Activated gamma-delta T cell (primary cell): ENCODE data around the gene SMIM27.
A peak's percentile ranks its signal among the peaks of the same experiment; 100 is the strongest.

Source experiments
- DNase-seq: peaks from one replicate; lab custom pipeline; 2025; lab: John Stamatoyannopoulos, UW

Gene SMIM27

DNA sequence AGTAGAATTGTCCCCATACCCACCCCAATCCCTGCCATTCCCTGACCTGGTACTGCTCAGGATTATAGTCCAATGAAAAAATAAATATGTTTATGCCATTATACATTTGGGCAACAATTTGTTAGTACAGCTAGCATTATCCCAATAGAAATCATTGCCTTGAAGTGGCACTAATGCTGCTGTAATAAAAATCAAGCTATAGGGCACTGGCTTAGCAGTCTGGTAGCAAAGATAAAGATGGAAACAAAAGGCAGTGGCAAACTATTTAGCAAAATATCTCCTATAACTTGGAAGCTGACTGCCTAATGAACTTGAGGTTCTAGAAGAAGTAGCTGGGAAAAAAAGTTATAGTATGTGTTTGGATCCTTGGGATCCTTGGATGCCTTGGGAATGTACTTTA lies 2.5 kb downstream of the SMIM27 start:
- DNase-seq: no peak

DNA sequence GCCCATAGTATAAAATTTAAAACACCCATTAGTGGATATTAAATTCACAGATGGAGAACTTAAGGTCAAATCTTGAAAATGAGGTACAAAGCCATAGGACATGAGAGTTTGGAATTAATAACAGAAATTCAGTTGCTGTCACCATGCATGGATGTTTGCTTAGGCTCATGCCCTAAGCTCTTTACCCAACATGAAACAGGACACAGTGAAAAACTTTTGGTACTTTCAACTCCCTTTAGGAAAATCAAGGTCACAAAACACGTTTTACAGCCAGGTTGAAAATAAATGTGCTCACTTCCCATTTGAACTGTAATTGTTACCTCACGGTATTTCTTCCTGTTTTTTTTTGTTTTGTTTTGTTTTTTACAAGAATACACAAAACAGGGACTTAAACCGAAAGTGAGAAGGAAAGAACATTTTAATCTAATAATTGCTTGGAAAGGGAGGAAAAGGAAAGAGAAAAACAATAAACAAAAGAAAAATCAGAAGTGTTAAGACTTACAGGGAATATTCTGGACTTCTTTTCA lies 6.3 kb downstream of the SMIM27 start:
- DNase-seq: no peak

DNA sequence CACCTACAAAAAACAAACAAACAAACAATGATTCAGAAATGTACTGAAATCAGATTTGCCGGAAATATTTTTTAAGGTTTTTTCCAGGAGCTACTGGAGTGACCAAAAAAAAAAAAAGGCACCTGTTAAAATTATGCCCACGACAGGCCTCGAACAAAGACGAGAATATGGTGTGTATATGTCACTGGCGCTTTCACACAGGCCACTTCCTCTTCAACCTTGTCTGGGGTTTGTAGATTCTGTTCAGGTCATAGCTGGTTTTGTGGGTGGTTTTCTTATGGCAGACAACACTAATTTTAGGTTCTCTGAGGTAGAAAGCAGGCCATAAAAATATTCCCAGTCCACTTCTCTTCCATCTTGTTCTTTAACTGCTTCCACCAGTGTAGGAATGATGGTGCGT lies 13.8 kb downstream of the SMIM27 start:
- no peak for DNase-seq

DNA sequence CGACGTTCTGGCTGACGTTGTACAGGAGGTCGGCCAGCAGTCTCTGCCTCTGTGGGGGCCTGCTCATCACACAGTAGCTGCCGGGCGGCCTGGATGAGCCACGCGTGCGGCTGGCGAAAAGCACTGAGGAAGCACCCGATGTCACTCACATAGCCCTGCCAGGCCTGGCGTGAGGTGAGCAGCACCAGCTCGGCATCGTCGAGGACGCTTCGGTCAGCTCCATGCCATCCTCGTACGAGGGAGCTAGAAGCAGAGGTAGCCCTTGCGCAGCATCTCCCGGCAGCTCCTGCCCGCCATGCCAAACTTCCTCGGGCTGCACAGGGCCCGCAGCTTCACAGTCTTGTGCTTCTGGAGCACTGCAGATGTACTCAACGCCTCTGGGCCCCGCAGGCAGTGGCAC lies 14.6 kb downstream of the SMIM27 start:
- DNase-seq: peak; percentile 7

DNA sequence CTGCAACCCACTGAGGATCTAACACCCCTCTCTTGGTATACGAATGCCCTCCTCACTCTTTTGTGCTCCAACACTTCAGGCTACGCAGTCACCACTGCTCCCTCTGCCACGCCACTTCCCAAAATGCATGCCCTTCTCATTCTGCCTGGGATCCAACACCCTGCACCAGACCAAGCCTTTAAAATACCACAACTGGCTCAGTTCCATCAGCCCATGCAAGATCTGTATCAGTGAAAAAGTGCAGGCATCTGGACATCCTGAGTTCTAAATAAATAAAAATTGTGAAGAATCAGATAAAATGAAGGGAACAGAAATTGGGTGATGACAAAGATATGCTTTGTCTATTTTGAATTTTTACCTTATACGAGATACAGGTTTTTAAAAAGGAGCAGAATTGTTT lies 18.1 kb downstream of the SMIM27 start:
- DNase-seq: no peak

DNA sequence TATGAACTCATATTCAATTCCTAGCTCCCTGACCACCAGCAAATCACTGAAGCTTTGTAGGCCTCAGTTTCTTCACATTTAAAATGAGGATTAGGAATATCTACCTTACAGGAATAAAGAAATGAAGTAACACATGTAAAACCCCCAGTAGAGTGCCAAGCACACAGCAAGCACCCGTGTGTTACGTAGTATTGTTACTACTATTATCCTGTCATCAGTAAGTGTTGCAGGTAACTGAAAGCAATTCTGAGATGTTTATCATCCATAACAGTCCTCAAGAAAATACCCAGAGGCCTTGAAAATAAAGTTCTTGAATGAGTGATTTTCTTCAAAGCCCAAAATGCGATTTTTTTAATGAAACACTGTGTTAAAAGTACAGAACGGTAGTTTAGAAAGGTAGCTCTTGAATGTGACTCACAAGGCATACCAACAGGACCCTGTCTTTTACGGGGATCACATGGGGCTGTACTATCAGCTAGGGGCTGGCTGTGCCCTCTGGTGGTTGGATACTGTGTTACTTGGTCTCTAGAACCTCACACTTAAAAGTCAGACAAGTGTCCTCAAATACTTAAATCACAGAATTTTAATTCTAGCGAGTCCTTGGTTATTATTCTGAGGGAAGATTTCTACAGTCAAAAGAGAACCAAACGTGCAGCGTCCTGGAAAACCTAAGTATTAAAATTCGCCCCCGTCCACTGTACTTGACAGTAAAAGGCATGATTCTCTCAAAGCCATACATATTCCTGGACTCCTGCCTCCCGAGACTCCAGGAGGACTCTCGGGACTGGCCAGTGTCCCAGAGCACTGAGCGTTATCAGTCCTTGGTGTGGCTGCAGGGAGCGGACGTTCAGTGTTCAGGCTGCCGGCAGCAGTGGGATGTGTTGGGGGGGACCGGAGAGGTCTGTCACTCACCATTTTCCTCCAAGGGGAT lies 20.1 kb downstream of the SMIM27 start:
- DNase-seq: no peak

DNA sequence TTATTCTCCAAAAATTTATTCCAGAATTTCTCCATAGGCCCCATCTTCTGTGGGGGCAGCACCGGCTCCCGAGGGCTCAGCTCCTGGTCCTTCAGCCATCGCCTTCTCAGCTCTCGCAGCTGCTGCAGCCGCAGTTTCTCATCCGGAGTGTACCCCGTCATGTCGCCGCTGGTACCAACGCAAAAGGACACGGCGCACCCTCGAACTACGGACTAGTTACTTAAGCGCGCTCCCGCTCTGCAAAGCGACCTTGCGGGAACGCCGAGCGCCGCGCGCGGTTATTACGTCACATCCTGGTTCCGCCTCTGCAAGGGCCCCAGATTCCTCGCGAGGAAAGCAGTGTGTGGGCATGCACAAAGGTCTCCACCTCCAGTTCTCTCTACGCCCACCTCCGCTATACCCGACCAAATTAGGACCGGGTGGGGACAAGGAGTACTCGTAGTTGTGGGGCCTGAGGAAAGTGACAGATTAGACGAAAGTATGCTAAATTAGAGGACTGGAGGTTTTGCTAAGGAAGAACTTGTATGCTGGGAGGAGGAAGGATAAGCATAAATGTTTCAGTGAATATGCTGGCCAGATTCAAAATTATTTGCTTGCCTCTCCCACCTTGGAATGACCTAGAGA lies 20.9 kb downstream of the SMIM27 start, which contains the start of gene NDUFB6:
TSS of gene NDUFB6 (minus strand) at position 260 of the 624 bp plus-strand sequence. CDS start at position 161, 99 bp downstream.
- peak; percentile 91 for DNase-seq

DNA sequence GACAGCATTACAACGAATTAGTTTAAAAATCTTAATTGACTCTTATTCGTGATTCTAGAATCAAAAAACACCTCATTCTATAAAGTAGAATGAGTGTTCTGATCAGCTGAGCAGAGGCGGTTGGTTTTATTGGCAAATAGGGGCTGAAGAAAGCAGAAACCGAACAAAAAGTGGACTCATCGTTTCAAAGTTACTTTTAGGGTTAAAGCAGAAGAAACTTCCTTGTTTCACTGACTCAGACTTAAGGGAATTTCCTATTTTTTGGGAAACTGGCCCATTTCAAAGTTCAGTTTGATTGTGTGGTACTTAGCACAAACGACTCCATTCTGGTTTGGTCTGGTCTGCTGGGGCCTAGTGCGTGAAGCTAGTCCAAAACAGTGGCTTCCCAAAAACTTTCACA lies 21.7 kb downstream of the SMIM27 start:
- DNase-seq: no peak

DNA sequence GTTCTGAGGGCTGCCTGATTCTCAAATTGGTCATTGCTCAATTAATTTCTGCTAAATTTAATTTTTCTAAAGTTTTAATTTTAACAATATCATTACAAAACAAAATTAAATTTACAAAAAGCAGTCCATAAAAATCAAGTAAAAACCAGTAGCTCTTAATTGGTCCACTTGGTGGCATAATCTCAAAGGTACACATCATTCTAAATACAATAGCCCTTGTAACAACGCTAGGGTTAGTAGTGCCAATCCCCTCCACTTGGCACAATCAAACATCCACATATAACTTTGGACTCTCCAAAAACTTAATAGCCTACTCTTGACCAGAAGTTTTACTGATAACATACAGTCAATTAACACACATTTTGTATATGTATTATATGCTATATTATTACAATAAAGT lies 22.7 kb downstream of the SMIM27 start:
- no peak for DNase-seq

DNA sequence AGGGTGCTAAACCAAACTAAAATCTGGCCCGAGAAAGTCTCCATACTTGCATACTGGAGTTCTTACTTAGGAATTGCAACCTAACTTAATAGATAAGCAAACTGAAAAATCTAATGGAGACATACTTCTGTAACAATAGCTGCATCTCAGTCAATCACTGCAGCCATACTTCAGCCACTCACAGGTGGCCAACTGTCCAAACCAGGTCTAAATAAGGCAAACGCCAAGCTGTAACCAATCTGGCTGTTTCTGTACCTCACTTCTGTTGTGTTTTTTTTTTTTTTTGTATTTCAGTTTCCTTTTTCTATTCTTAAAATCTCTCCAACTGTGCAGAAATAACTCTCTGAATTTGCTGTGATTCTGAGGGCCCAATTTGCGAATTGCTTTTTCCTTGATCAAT lies 25.2 kb downstream of the SMIM27 start:
- no peak for DNase-seq

DNA sequence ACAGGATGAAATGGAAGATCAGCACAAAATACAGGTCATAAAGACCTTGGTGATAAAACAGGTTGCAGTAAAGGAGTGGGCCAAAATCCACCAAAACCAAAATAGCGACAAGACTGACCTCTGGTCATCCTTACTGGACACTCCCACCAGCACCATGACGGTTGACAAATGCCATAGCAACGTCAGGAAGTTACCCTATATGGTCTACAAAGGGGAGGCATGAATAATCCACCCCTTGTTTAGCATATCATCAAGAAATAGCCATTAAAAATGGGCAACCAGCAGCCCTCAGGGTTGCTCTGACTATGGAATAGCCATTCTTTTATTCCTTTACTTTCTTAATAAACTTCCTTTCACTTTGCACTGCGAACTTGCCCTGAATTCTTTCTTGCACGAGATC lies 26.8 kb downstream of the SMIM27 start:
- DNase-seq: no peak

DNA sequence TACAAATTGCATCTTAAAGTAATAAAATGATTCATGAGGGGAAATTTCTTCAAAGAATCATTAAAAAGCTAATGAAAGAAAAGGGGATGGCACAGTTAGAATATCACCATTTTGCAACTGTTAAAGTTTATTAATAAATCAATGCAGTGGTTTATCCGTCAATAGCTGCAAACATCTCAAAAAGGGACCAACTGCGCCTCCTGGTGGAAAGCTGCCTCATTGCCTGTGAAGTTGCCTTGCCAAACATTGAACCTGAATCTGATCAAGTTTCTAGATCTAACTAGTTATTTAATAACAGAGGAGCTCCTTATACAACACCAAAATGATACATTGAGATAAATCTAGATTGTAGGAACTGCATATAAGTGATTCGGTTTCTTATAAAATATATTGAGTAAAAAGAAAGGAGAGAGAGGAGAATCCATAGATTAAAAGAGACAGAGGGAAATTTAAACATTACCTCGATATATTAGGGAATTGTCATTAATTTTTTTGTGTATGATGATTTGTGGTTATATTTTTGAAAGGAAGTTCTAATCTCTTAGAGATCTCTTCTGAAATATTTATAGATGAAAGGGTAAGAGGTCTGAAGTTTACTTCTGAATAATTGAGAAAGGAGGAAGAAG lies 27.7 kb downstream of the SMIM27 start:
- no peak for DNase-seq

DNA sequence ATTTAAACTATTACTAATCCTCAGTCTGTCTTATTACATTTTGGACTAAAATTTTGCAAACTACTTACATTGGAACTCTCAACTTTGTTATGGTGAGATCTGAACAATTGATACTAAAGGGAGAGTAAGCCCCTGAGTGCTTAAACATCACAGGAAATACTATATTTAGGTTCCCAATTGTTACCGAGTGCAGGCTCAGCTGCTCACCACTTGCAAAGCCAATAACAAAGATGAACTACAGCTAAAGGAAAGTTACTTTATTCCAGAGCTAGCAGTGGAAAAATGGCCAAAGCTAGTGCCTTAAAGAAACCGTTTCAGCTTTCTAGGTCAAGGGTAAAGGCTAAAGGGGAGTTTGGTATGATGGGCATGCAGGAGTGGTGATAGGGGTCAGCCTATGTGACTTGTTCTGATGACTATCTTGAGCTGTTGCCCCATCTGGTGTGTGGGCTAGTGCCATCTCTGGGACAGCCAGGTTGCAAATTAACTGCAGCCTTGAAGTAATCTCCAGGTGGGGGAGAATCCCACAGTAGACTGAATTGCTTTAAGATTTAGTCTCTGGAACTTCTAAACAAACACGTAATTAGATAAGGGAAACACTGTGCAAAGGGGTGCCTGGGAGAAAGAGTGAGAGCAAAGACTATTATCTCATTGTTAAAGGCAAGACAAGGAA lies 28.6 kb downstream of the SMIM27 start:
- no peak for DNase-seq

DNA sequence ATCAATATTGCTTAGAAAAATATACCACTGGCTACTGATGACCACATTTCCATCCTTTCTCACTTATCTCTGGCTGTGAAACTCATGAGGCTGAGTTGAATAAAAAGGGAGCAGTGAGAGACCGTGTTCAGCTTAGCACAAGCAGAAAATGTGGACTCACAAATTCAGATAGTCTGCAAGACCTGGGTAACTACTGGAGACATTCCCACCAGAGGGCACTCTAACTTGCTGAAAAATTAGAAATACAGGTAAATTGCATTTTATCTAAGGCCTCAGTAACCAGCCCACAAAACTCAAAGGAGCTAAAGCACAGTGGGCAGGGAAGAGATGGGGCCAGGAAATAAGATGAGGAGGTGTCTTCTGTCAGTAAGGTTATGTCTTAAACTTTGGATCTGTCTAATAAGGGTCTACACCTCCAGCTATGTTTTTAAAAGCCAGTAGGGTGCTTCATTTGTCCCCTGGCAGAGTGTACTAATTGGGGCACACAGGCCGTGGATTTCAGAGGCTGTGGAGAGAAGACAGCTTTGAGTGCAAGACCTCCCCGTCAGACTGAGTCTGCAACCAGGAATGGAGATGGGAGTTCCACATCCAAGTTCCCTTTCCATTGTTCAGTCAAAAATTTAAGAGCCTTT lies 29.5 kb downstream of the SMIM27 start:
- DNase-seq: no peak

DNA sequence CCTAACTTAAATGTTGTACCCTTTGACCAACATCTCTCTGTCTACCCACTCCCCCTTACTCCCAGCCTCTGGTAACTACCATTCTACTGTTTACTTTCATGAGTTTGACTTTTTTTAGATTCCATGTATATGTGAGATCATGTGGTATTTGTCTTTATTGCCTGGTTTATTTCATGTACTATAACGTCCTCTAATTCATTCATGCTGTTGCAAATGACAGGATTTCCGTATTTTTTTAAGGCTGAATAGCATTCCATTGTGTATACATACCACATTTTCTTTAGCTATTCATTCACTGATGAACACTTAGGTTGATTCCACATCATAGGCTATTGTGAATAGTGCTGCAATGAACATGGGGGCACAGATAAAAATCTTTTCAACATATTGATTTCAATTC lies 32.7 kb downstream of the SMIM27 start:
- no peak for DNase-seq

DNA sequence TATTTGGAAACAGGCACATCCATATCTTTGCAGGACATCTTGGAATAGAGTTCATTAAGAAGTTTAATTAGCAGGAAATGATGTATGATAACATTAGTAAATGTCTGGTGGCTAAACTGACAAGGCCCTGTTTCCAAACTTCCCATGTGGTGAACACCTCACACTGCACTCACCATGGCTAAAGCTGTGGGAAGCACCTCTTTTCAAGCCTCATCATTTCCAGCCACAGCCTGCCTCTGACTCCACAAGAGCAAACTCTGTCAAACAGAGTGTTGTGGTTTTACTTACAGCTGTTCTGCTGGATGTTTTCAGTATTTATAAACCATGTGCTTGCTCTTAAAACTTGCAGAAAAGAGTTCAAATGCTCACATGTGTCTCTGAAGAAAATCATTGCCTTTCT lies 35.8 kb downstream of the SMIM27 start:
- no peak for DNase-seq

DNA sequence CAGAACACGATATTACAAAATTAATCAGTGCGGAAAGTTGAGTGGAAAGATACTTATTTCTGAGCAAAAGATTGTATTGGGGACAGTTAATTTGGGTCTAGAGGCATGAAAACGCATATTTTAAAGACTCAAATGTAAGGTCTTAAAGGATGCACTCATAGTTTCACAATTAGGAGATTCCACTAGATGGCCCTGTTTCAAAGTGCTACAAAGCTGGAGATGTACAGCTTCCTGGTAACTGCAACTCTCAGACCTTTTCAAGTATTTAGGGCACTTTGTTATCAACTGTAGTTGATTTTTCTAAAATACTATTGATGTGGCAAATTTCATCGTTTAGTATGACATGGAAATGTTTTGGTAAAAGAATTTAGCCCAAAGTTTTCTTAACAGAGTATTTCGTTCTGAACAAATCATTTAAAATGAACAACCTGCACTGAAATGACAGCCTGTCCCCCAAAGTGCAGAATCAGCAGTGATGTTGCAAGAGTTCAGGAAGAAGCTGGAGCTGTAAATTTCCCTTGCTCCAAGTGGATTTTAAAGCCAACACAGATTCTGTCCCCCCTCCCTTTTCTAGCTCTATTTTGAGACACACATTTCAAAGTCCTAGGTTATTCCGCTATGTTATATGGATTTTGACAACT lies 37.1 kb downstream of the SMIM27 start:
- no peak for DNase-seq

DNA sequence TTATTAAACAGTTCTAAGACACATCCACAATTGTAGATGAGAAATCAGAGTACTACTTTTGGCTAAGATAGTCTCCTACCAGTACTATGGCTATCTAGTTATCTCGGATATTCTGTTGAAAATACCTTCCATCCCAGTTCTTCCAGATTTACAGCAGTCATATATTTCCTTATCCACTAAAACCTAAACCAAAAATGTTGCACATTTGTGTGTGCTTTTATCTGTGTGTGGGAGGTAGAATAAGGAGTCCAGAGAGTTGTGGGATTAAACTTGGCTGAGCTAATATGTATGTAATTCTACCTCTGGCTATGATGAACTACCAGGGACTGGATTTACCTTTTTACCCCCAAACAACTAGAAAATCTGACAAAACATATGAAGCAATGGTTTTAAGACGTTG lies 38.3 kb downstream of the SMIM27 start:
- no peak for DNase-seq

DNA sequence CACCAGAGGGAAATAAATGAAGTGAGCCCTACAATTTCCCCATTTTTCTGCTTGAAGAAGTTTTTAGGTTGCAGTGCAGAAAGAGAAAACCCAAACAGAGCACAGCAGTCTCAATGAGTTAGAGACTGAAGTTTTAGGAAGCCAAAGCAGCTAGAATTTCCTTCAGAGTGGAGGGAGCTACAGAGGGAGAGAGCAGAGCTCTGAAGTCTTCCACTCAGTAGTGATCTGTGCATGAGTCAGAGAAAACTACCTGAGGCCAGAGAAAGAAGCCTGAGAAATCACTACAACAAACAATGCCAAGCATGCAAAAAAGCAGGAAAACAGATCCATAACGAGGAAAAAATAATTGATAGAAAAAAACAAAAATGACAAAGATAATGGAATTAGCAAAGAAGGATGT lies 38.8 kb downstream of the SMIM27 start:
- DNase-seq: no peak

DNA sequence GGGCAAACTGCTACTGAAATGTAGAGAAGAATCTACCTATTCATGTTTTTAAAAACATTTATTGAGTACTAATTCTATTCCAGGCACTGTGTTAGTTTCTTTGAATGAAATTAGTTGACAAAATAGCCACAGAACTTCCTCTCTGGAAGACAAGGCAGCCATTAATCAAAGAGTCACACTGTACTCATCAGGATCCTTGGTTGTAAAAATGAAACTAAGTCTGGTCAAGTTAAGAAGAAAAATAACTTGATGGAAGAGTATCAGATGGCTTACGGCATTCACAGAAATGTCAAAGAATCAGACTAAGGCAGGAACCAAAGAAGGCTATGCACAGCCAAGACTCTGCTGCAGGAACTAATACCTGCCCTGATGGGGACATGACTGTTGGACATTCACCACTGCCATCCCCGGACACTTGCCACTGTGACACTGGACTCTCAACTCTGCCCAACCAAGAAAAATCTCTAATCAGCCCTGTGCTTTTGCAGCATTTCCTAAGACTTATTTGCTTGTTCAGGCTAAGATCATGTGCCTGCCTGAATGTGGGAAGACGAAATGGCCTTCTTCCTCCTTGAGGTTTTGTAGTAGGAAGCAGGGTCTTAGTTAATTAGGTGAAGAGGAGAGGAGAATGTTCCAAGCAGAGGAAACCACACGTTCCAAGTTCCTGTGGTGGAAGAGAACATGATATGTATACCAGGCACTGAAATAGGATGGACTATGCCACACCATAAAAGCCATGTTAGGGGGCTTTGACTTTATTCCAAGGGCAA lies 44.2 kb downstream of the SMIM27 start:
- DNase-seq: no peak
